K562 (cell line): ENCODE results near the gene PTPRB. TPM values are rescaled to one million over a fixed set of nuclear protein-coding genes. Genes with fewer than 3 reads are reported as not detected.

Source experiments
- ATAC-seq: fragments of 200-7000 bp; cut with Tn5 transposase; 3 replicates; pipeline ENCODE4 v1.9.1; 2020; ENCODE audit warnings: moderate library complexity
- BruUV-seq: library from RNA; stranded (reverse); fragments of 400-500 nt; replicated peaks from 2 replicates; lab custom pipeline; 2021; lab: Mats Ljungman, UMichigan
- CTCF ChIA-PET: fragments of 300-600 bp; formaldehyde crosslinking; extraction: SDS; loops from one replicate; lab custom pipeline; 2021; ENCODE audit warnings: low intra/inter-chr PET ratio; lab: Yijun Ruan, JAX
- POLR2A ChIA-PET: fragments of 300-600, 350-650 bp; sonication (Branson Sonifier 250); formaldehyde crosslinking; extraction: SDS; loops from one replicate; lab custom pipeline; 2021; ENCODE audit warnings: antibody characterized with exemption, inconsistent platforms; lab: Yijun Ruan, JAX
- DNase-seq, 4 experiments: peaks; one replicate each; pipeline versions ENCODE4 v3.0.0 to v3.0.0-alpha.2; 2011 to 2018; ENCODE audit warnings: low spot score in 3 of 4, mixed read lengths in 3 of 4; ENCODE audit errors: extremely low read depth in 1 of 4
- FAIRE-seq: peaks from 2 replicates; lab custom pipeline; 2011; peaks lifted over from hg19 to GRCh38; lab: Jason Lieb, UNC
- H2AFZ ChIP-seq: 2 replicates; pipeline ENCODE4 v1.6.0; 2011; ENCODE audit warnings: low read depth, low read length, control low read depth, inconsistent platforms
- H3K27ac ChIP-seq: fragments of 200-600 bp; 3 replicates; pipeline ENCODE4 v1.8.0; 2011; ENCODE audit warnings: low read depth, mild to moderate bottlenecking, control low read depth, inconsistent platforms, low read length, moderate library complexity, mixed read lengths; ENCODE audit errors: extremely low read depth
- H3K27me3 ChIP-seq, 2 experiments: fragments of 300-600 bp in 1 of 2; 2 replicates in 1 of 2; 3 replicates in 1 of 2; pipeline versions ENCODE4 v1.6.0 to v1.8.0; 2011; ENCODE audit warnings: inconsistent platforms in 2 of 2, low read length in 2 of 2, mild to moderate bottlenecking in 1 of 2, mixed read lengths in 1 of 2, moderate library complexity in 1 of 2; ENCODE audit not compliant: control insufficient read depth in 2 of 2, insufficient read depth in 2 of 2
- H3K36me3 ChIP-seq: fragments of 300-600 bp; 3 replicates; pipeline ENCODE4 v1.8.0; 2011; ENCODE audit warnings: mild to moderate bottlenecking, low read length, inconsistent platforms; ENCODE audit not compliant: control insufficient read depth, insufficient read depth
- H3K4me1 ChIP-seq, 2 experiments: fragments of 200-600 bp in 1 of 2; replicated peaks in 1 of 2; 2 replicates in 1 of 2; 3 replicates in 1 of 2; pipeline versions ENCODE4 v1.5.1 to v1.8.0; 2011; ENCODE audit warnings: inconsistent platforms in 2 of 2, low read length in 2 of 2, mild to moderate bottlenecking in 1 of 2, mixed read lengths in 1 of 2, moderate library complexity in 1 of 2; ENCODE audit not compliant: control insufficient read depth in 2 of 2, insufficient read depth in 2 of 2
- H3K4me2 ChIP-seq: 2 replicates; pipeline ENCODE4 v1.6.1; 2011; ENCODE audit warnings: low read length, control low read depth, inconsistent platforms, mixed read lengths; ENCODE audit not compliant: insufficient read depth
- H3K4me3 ChIP-seq: fragments of 200-600 bp; sonication (generic), shearing (Covaris generic); 2 replicates; pipeline ENCODE4 v1.5.1; 2016; ENCODE audit warnings: control low read depth, inconsistent platforms
- H3K79me2 ChIP-seq: fragments of 200-600 bp; 3 replicates; pipeline ENCODE4 v1.8.0; 2011; ENCODE audit warnings: low read length, inconsistent platforms; ENCODE audit not compliant: control insufficient read depth, insufficient read depth
- H3K9ac ChIP-seq, 2 experiments: 2 replicates each; pipeline versions ENCODE4 v1.6.0 to v1.6.1; 2011; ENCODE audit warnings: low read depth in 2 of 2, low read length in 2 of 2, control low read depth in 1 of 2, inconsistent platforms in 1 of 2, mild to moderate bottlenecking in 1 of 2, mixed read lengths in 1 of 2; ENCODE audit not compliant: insufficient read depth in 1 of 2
- H3K9me1 ChIP-seq: one replicate; pipeline ENCODE4 v1.6.0; 2011; ENCODE audit warnings: inconsistent platforms, mild to moderate bottlenecking, low read length, moderate library complexity; ENCODE audit not compliant: control insufficient read depth, insufficient read depth
- H3K9me3 ChIP-seq: replicated peaks from 2 replicates; pipeline ENCODE4 v1.5.1; 2011; ENCODE audit warnings: low read depth, low read length, inconsistent platforms; ENCODE audit not compliant: control insufficient read depth, insufficient read depth
- H4K20me1 ChIP-seq: replicated peaks from 2 replicates; pipeline ENCODE4 v1.6.1; 2011; ENCODE audit warnings: low read length, inconsistent platforms, mixed read lengths; ENCODE audit not compliant: control insufficient read depth, insufficient read depth
- CBFB ChIP-seq: sonication (generic); formaldehyde crosslinking; IDR thresholded peaks from 2 replicates; pipeline ENCODE4 v1.4.0; 2020; ENCODE audit warnings: mild to moderate bottlenecking, missing genetic modification reagents
- ESRRA ChIP-seq: fragments of 450-650 bp; IDR thresholded peaks from 2 replicates; pipeline ENCODE4 v1.6.1; 2014; ENCODE audit warnings: low read depth, mild to moderate bottlenecking, moderate library complexity, borderline replicate concordance
- FOS ChIP-seq: IDR thresholded peaks from 3 replicates; pipeline ENCODE4 v1.6.1; 2011; ENCODE audit not compliant: insufficient read length; ENCODE audit errors: extremely low read depth
- GMEB1 ChIP-seq: fragments of 250-450 bp; sonication (Bioruptor Pico); IDR thresholded peaks from 2 replicates; pipeline ENCODE4 v1.4.0; 2020; ENCODE audit warnings: mild to moderate bottlenecking
- KAT2B ChIP-seq: IDR thresholded peaks from one replicate; pipeline ENCODE4 v1.6.1; 2012; ENCODE audit warnings: low read depth, mild to moderate bottlenecking, control low read depth, inconsistent platforms, low read length, moderate library complexity
- KLF16 ChIP-seq: IDR thresholded peaks from 2 replicates; pipeline ENCODE4 v1.6.1; 2016; ENCODE audit warnings: antibody characterized with exemption
- MBD2 ChIP-seq: sonication (generic); IDR thresholded peaks from 2 replicates; pipeline ENCODE4 v1.6.1; 2016; ENCODE audit warnings: low read depth, borderline replicate concordance
- MED1 ChIP-seq: sonication (generic); formaldehyde crosslinking; IDR thresholded peaks from 2 replicates; pipeline ENCODE4 v1.8.1; 2023; ENCODE audit warnings: missing genetic modification reagents, borderline replicate concordance
- MNT ChIP-seq, 2 experiments: fragments of 450-650 bp; conservative IDR thresholded peaks; 2 replicates each; pipeline ENCODE4 v1.6.1; 2017; ENCODE audit warnings: mild to moderate bottlenecking in 2 of 2, moderate library complexity in 2 of 2
- NFE2L1 ChIP-seq: fragments of 450-650 bp; IDR thresholded peaks from 2 replicates; pipeline ENCODE4 v1.6.1; 2016; ENCODE audit warnings: missing genetic modification characterization, low read depth, mild to moderate bottlenecking, missing compliant biosample characterization, moderate library complexity, borderline replicate concordance
- POLR2G ChIP-seq: fragments of 200-400 bp; formaldehyde crosslinking; IDR thresholded peaks from 2 replicates; pipeline ENCODE4 v1.6.1; 2017; ENCODE audit warnings: low read depth, mild to moderate bottlenecking, antibody characterized with exemption, low read length, moderate library complexity
- PTTG1 ChIP-seq: fragments of 450-650 bp; IDR thresholded peaks from 2 replicates; pipeline ENCODE4 v1.6.1; 2016; ENCODE audit warnings: low read depth, mild to moderate bottlenecking, missing genetic modification characterization, missing compliant biosample characterization
- RBM34 ChIP-seq: fragments of 200-400 bp; formaldehyde crosslinking; IDR thresholded peaks from 2 replicates; pipeline ENCODE4 v1.6.1; 2018; ENCODE audit warnings: low read length, borderline replicate concordance; ENCODE audit not compliant: insufficient read depth
- SOX6 ChIP-seq: fragments of 450-650 bp; IDR thresholded peaks from 2 replicates; pipeline ENCODE4 v1.6.1; 2014; ENCODE audit warnings: mild to moderate bottlenecking
- SP1 ChIP-seq: sonication (generic); formaldehyde crosslinking; IDR thresholded peaks from 2 replicates; pipeline ENCODE4 v1.8.1; 2022; ENCODE audit warnings: mild to moderate bottlenecking, missing genetic modification reagents
- SREBF2 ChIP-seq: sonication (generic); formaldehyde crosslinking; IDR thresholded peaks from 2 replicates; pipeline ENCODE4 v1.4.0; 2020; ENCODE audit warnings: mild to moderate bottlenecking, missing genetic modification reagents
- STAG1 ChIP-seq: sonication (generic); formaldehyde crosslinking; IDR thresholded peaks from 2 replicates; pipeline ENCODE4 v1.5.0; 2020; ENCODE audit warnings: missing genetic modification reagents, borderline replicate concordance
- ZFX ChIP-seq: sonication (generic); formaldehyde crosslinking; IDR thresholded peaks from 2 replicates; pipeline ENCODE4 v1.8.0; 2022; ENCODE audit warnings: mild to moderate bottlenecking, missing genetic modification reagents, moderate library complexity
- ZNF239 ChIP-seq: fragments of 250-450 bp; sonication (Bioruptor Pico); IDR thresholded peaks from 2 replicates; pipeline ENCODE4 v1.4.0; 2020; ENCODE audit warnings: mild to moderate bottlenecking
- ZNF347 ChIP-seq: fragments of 450-650 bp; formaldehyde crosslinking; IDR thresholded peaks from 2 replicates; pipeline ENCODE4 v1.4.0; 2020; ENCODE audit warnings: low read depth, mild to moderate bottlenecking, moderate library complexity
- WGBS: fragments of 100-300 bp; shearing (Covaris generic); methylation state at CpG from one replicate; pipeline ENCODE4 v1.1.6; 2016; ENCODE audit warnings: low coverage, mixed read lengths; ENCODE audit not compliant: insufficient coverage; ENCODE audit errors: missing lambda C conversion rate; 5-methylcytosine and 5-hydroxymethylcytosine counted together
- in situ Hi-C: fragments of 300-500 bp; cut with MboI; formaldehyde crosslinking; loops from 4 replicates; pipeline ENCODE4 v1.15.0; 2018; ENCODE audit warnings: inconsistent platforms, mixed read lengths
- intact Hi-C: fragments of 100-400 bp; cut with micrococcal nuclease; formaldehyde crosslinking; loops from 2 replicates; pipeline ENCODE4 v1.14.2; 2022
- polyA plus RNA-seq, 8 experiments: library from polyadenylated mRNA; depleted of rRNA in 4 of 8; stranded (reverse) in 5 of 8; unstranded in 3 of 8; fragments of >200 nt; fragmentation: Nextera tagmentation in 2 of 8; fragmentation: Illumina TruSeq in 1 of 8; extraction: Ambion mirVana in 2 of 8; extraction: Trizol in 1 of 8; gene quantifications; 2 replicates each; pipeline versions ENCODE4 v1.2.1 to v1.2.3, GENCODE V29; 2011 to 2014; ENCODE audit warnings: inconsistent platforms in 1 of 8, missing spikeins in 1 of 8
- total RNA-seq, 7 experiments: library from RNA; depleted of rRNA in 6 of 7; stranded (reverse); fragments of >200 nt in 6 of 7; fragmentation: Illumina TruSeq in 2 of 7; extraction: Trizol in 2 of 7; gene quantifications; 2 replicates each; pipeline versions ENCODE4 v1.2.1 to v1.2.3, GENCODE V29; 2011 to 2021; ENCODE audit warnings: low replicate concordance in 1 of 7

The PTPRB gene
- total and polyA plus RNA-seq, 9 of the 15 experiments (the other 6 are each of a cell fraction or from before 2014, with no cell fraction given): 0.46 to 5.9 (median 3.1) TPM

- Histone ChIP-seq H3K9me1 (no peaks in the 10 kb centered on the region), H3K36me3 (no peaks in the 10 kb centered on the region), H2AFZ (peak overlapping the region; percentile 6)
Observed at GRCh38 chr12:70686299-70686698, 49.1 kb upstream of the PTPRB start.

More at GRCh38 chr12:70686299-70686698, 49.1 kb upstream of the PTPRB start:
- no peak overlapping the region for H3K9ac ChIP-seq
- ChIA-PET CTCF (no interaction called here), POLR2A (no interaction called here)
- BruUV-seq: no TSS peak
- intact Hi-C loops (no loop called here), in situ Hi-C loops (no loop called here)
- WGBS: 88% methylated on average over 2 of the region's 2 CpGs
- no peak for ATAC-seq
- no peaks in the 10 kb centered on the region for H3K4me1 ChIP-seq
- no peaks in the 10 kb centered on the region for H3K27me3 ChIP-seq
- no peak overlapping the region for H3K4me3 ChIP-seq
- H3K9me3 ChIP-seq: no peaks in the 10 kb centered on the region
- no peak for FAIRE-seq
- no peak for TF ChIP-seq FOS
- no peak for TF ChIP-seq ESRRA
- TF ChIP-seq PTTG1: no peak
- no peak for TF ChIP-seq MBD2
- TF ChIP-seq NFE2L1 (tag): no peak
- no peak for TF ChIP-seq GMEB1 (CRISPR knock-in tag)
- no peak for TF ChIP-seq SREBF2
- no peak for TF ChIP-seq MNT (conservative IDR thresholded peaks at IDR 0.05)
- TF ChIP-seq ZNF239: no peak
- TF ChIP-seq RBM34: no peak
- no peak for TF ChIP-seq SOX6
- no peak for TF ChIP-seq KLF16
- no peak for TF ChIP-seq SP1
- no peak for TF ChIP-seq STAG1 (CRISPR knock-in tag)
- no peak for TF ChIP-seq ZFX
- no peak for TF ChIP-seq MED1 (CRISPR knock-in tag)
- TF ChIP-seq POLR2G: no peak
- no peak for TF ChIP-seq CBFB (CRISPR knock-in tag)
- no peak for TF ChIP-seq ZNF347 (CRISPR knock-in tag)
- TF ChIP-seq KAT2B: no peak
- H3K79me2 ChIP-seq: no peaks in the 10 kb centered on the region
- no peak overlapping the region for H3K4me2 ChIP-seq
- DNase-seq: no peak
- H4K20me1 ChIP-seq: no peaks in the 10 kb centered on the region
- no peak overlapping the region for H3K27ac ChIP-seq
